ENCODE results near the gene CNTNAP2. TPM values are rescaled to one million over a fixed set of nuclear protein-coding genes. Genes with fewer than 3 reads are reported as not detected.

Gene CNTNAP2
- total RNA-seq, 1 experiment from 2014 or later: 64.5 TPM

DNA sequence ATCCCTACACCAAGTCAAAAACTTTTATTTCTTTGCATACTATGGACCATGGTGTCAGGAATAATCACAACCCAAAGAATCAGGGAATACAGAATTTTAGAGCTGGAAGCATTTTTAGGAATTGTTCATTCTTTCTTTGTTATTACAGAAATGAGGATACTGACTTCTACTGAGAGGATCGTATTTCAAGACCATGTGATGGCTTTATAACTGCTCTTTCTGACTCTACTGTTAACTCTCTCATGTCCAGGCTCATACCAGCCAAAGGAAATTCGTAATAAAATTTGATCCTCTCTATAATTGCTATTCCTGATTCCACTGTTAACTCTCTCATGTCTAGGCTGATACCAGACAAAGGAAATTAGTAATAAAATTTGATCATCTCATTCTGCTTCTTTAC is 1423.1 kb downstream of the CNTNAP2 start:
- peaks cover 21 to 34% of the 10 kb centered on the region in 2 experiments for H3K9me3 Mint-ChIP-seq
- Histone ChIP-seq H3K18ac (ENCODE audit: insufficient read length, low read depth, low read length) (no peak overlapping the region), H2BK12ac (ENCODE audit: insufficient read length, low read depth, low read length) (no peak overlapping the region), H3K23ac (ENCODE audit: insufficient read length, low read depth, low read length) (no peak overlapping the region), H3K27ac (ENCODE audit: insufficient read length, low read depth, low read length) (no peak overlapping the region), H4K91ac (ENCODE audit: insufficient read length, low read depth, low read length) (no peak overlapping the region), H3K4ac (ENCODE audit: low read depth, low read length) (no peak overlapping the region), H3K27me3 (ENCODE audit: insufficient read depth, low read length) (no peaks in the 10 kb centered on the region), H3K56ac (ENCODE audit: insufficient read length, low read depth, low read length) (no peak overlapping the region), H2AFZ (ENCODE audit: low read length) (no peak overlapping the region), H3T11ph (ENCODE audit: low read length) (no peak overlapping the region), H4K20me1 (ENCODE audit: control insufficient read depth, insufficient read depth, insufficient read length) (peaks cover 3% of the 10 kb centered on the region), H4K5ac (ENCODE audit: insufficient read length, low read depth, low read length) (no peak overlapping the region), H3K9me3 (ENCODE audit: control insufficient read depth, low read depth, low read length) (no peaks in the 10 kb centered on the region), H2BK20ac (ENCODE audit: low read depth, low read length, poor library complexity, severe bottlenecking) (no peak overlapping the region), H3K4me2 (ENCODE audit: insufficient read depth, insufficient read length, low read length) (no peak overlapping the region), H2BK15ac (ENCODE audit: low read depth, low read length) (no peak overlapping the region), H3K4me1 (ENCODE audit: insufficient read depth, low read length) (no peaks in the 10 kb centered on the region), H3K14ac (ENCODE audit: insufficient read depth, low read length) (no peak overlapping the region), H2AK5ac (ENCODE audit: insufficient read length, low read length) (no peak overlapping the region), H2BK120ac (ENCODE audit: low read depth, low read length, poor library complexity, severe bottlenecking) (no peak overlapping the region), H3K23me2 (ENCODE audit: insufficient read length, low read depth, low read length, poor library complexity, severe bottlenecking) (no peaks in the 10 kb centered on the region), H4K8ac (replicated peaks; ENCODE audit: insufficient read length, low read depth, low read length) (no peak overlapping the region), H2BK5ac (ENCODE audit: insufficient read length, low read length) (no peak overlapping the region), H3K79me2 (ENCODE audit: insufficient read depth, low read length) (no peaks in the 10 kb centered on the region), H3K79me1 (ENCODE audit: insufficient read depth, low read depth, low read length, poor library complexity, severe bottlenecking) (no peaks in the 10 kb centered on the region), H3K9ac (ENCODE audit: extremely low read depth, insufficient read length, low read length) (no peak overlapping the region)
- peaks cover 11 to 32% (median 17%) of the 10 kb centered on the region in 3 experiments; a peak in 6 of 7 replicates for H3K36me3 Mint-ChIP-seq (ENCODE audit: insufficient read depth in 1 of 3, low read depth in 3 of 3)
- no CpG with 5 or more reads among the region's 2 CpGs for WGBS (ENCODE audit: extremely low coverage, insufficient read length, low lambda C conversion rate)
- TF ChIP-seq, protein P1, sequence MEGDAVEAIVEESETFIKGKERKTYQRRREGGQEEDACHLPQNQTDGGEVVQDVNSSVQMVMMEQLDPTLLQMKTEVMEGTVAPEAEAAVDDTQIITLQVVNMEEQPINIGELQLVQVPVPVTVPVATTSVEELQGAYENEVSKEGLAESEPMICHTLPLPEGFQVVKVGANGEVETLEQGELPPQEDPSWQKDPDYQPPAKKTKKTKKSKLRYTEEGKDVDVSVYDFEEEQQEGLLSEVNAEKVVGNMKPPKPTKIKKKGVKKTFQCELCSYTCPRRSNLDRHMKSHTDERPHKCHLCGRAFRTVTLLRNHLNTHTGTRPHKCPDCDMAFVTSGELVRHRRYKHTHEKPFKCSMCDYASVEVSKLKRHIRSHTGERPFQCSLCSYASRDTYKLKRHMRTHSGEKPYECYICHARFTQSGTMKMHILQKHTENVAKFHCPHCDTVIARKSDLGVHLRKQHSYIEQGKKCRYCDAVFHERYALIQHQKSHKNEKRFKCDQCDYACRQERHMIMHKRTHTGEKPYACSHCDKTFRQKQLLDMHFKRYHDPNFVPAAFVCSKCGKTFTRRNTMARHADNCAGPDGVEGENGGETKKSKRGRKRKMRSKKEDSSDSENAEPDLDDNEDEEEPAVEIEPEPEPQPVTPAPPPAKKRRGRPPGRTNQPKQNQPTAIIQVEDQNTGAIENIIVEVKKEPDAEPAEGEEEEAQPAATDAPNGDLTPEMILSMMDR (conservative IDR thresholded peaks at IDR 0.05): no peak
- DNase-seq: no peak
- no peaks in the 10 kb centered on the region for H3K4me1 Mint-ChIP-seq
- H3K27ac Mint-ChIP-seq: no peak overlapping the region
- no peaks in the 10 kb centered on the region for H3K27me3 Mint-ChIP-seq (ENCODE audit: low read depth)
- no peak overlapping the region for H3K4me3 Mint-ChIP-seq
